Body of pancreas (tissue), 4 donors: ENCODE data around the gene DBNDD2. TPM values are rescaled to one million over a fixed set of nuclear protein-coding genes. Genes with fewer than 3 reads are reported as not detected.
A peak's percentile ranks its signal among the peaks of the same experiment; 100 is the strongest.

ENCODE experiments used
- ATAC-seq: fragments of 150-250 bp; one replicate; pipeline ENCODE4 v1.9.1; 2016
- DNase-seq, 4 donors: peaks; one replicate each; pipeline ENCODE4 v3.0.0-alpha.2; 2019
- H3K27ac ChIP-seq, 4 donors: fragments of 200-600 bp; sonication (generic); 1 replicate in 3 of 4; 2 replicates in 1 of 4; pipeline versions ENCODE4 v1.5.1 to v1.6.1; 2016 to 2019; ENCODE audit warnings: mild to moderate bottlenecking in 1 of 4, mixed read lengths in 1 of 4, moderate library complexity in 1 of 4
- H3K27me3 ChIP-seq, 2 donors: fragments of 200-600 bp; sonication (generic); one replicate each; pipeline ENCODE4 v1.6.0; 2016; ENCODE audit warnings: mild to moderate bottlenecking in 1 of 2
- H3K36me3 ChIP-seq, 2 donors: fragments of 200-600 bp; sonication (generic); replicated peaks in 1 of 2; 2 replicates each; pipeline ENCODE4 v1.5.1; 2016; ENCODE audit warnings: low read depth in 2 of 2; ENCODE audit not compliant: insufficient read depth in 1 of 2
- H3K4me1 ChIP-seq: fragments of 200-600 bp; sonication (generic); one replicate; pipeline ENCODE4 v1.6.0; 2016
- H3K4me3 ChIP-seq, 2 donors: fragments of 200-600 bp; sonication (generic); 1 replicate in 1 of 2; 2 replicates in 1 of 2; pipeline ENCODE4 v1.5.1; 2016 to 2019
- H3K9me3 ChIP-seq, 3 donors: fragments of 200-600 bp; sonication (generic); 1 replicate in 2 of 3; 2 replicates in 1 of 3; pipeline ENCODE4 v1.5.1; 2016
- POLR2A ChIP-seq, 3 donors: fragments of 450-650 bp; IDR thresholded peaks; one replicate each; pipeline ENCODE4 v1.6.1; 2016; ENCODE audit warnings: antibody characterized with exemption in 3 of 3, mild to moderate bottlenecking in 2 of 3
- WGBS, 2 donors: methylation state at CpG; one replicate each; pipeline ENCODE4 v1.1.5; 2017; 5-methylcytosine and 5-hydroxymethylcytosine counted together
- intact Hi-C: fragments of 100-400 bp; cut with DNase I; formaldehyde crosslinking; loops from one replicate; pipeline ENCODE4 v1.15.1; 2023
- total RNA-seq, 2 donors: library from RNA; depleted of rRNA; stranded (reverse); fragments of >200 nt; gene quantifications; one replicate each; pipeline ENCODE4 v1.1.0, GENCODE V29; 2016
- TF ChIP-seq, protein P1 (sequence below), 7 experiments: fragments of 450-650 bp in 4 of 7; fragments of 200-600 bp in 3 of 7; sonication (generic) in 3 of 7; IDR thresholded peaks; one replicate each; pipeline ENCODE4 v1.5.1; 2016 to 2019; ENCODE audit warnings: antibody characterized with exemption in 7 of 7

DBNDD2 gene
- total RNA-seq, 2 donors from 2014 or later = 10.5 to 20.5 TPM

DNA sequence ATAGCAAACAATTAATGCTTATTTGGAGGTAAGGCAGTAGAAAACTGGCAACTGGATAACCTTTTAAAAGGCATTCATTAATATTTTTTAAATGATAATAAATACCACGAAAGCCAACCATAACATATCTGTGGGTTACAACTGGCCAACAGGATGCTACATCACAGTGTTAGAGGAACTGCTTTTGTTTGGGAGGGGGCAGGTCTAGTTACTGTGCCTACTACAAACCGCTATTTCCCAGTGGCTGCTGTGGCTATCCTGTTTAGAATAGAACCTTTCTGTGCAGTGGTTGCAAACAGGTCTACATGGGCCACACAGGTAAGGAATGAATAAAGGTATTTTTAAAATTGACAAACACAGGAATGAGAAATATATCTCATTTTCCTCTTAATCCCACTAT is 8.8 kb downstream of the DBNDD2 start:
- Histone ChIP-seq H3K4me1 (peaks cover 37% of the 10 kb centered on the region), H3K9me3 (no peaks in the 10 kb centered on the region), H3K36me3 (peaks cover 0 to 15% of the 10 kb centered on the region in 2 donors), H3K4me3 (peak overlapping the region in 1 of 2 donors; percentile 50), H3K27ac (no peak overlapping the region), H3K27me3 (no peaks in the 10 kb centered on the region)
- intact Hi-C loops = no loop called here
- ATAC-seq (no peak), DNase-seq (no peak)
- 64 to 65% methylated on average over 2 of the region's 2 CpGs for WGBS, 2 donors
- TF ChIP-seq, protein P1, sequence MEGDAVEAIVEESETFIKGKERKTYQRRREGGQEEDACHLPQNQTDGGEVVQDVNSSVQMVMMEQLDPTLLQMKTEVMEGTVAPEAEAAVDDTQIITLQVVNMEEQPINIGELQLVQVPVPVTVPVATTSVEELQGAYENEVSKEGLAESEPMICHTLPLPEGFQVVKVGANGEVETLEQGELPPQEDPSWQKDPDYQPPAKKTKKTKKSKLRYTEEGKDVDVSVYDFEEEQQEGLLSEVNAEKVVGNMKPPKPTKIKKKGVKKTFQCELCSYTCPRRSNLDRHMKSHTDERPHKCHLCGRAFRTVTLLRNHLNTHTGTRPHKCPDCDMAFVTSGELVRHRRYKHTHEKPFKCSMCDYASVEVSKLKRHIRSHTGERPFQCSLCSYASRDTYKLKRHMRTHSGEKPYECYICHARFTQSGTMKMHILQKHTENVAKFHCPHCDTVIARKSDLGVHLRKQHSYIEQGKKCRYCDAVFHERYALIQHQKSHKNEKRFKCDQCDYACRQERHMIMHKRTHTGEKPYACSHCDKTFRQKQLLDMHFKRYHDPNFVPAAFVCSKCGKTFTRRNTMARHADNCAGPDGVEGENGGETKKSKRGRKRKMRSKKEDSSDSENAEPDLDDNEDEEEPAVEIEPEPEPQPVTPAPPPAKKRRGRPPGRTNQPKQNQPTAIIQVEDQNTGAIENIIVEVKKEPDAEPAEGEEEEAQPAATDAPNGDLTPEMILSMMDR (IDR thresholded peaks at IDR 0.05) = no peak
- no peak for TF ChIP-seq POLR2A (IDR thresholded peaks at IDR 0.05)

- no peak overlapping the region for H3K4me3 ChIP-seq
- H3K27ac ChIP-seq = peak overlapping the region; percentile 16 to 86 (median 64)
- intact Hi-C loops = loop anchor here (5.0 kb wide), 1 partner anchor 42 kb away; the partner anchor contains the start of gene TP53TG5
- TF ChIP-seq, protein P1 (IDR thresholded peaks at IDR 0.05) = no peak
- TF ChIP-seq POLR2A (IDR thresholded peaks at IDR 0.05) = peak in 2 of 3 donors; percentile 50 to 51
- DNase-seq (peak; percentile 83 to 94 (median 88)), ATAC-seq (peak; percentile 91)
- peaks cover 37% of the 10 kb centered on the region for H3K4me1 ChIP-seq
- H3K27me3 ChIP-seq = no peaks in the 10 kb centered on the region
- 62 to 65% methylated on average over 11 to 17 of the region's 17 CpGs for WGBS, 2 donors
- peaks cover 3 to 24% of the 10 kb centered on the region in 2 donors for H3K36me3 ChIP-seq
- H3K9me3 ChIP-seq = no peaks in the 10 kb centered on the region
These were observed 11.4 kb downstream of the DBNDD2 start for GRCh38 chr20:45419188-45420091.

GRCh38 chr20:45420125-45420524 is 12.0 kb downstream of the DBNDD2 start:
- peaks cover 5 to 28% of the 10 kb centered on the region in 2 donors for H3K36me3 ChIP-seq

DNA sequence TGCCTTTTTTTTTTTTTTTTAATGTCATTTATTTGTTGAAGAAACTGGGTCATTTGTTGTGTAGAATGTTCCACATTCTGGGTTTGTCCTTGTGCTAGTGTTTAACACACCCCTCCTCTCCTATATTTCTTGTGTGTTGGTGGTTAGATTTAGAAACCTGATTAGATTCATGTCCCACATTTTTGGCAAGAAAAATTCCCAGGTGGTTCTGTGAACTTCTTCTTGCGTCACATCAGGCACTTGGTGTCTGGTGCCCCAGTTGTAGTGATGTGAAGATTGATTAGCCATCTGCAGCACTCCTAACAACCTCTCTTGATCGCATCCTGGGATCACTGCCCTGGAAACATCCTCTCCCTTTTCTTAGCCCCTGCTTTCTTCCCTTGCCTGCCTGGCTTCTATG is 15.6 kb downstream of the DBNDD2 start:
- no peaks in the 10 kb centered on the region for H3K27me3 ChIP-seq
- H3K36me3 ChIP-seq = peaks cover 5 to 33% of the 10 kb centered on the region in 2 donors
- H3K27ac ChIP-seq = no peak overlapping the region

More at GRCh38 chr20:45420125-45420524, 12.0 kb downstream of the DBNDD2 start:
- no peaks in the 10 kb centered on the region for H3K27me3 ChIP-seq
- intact Hi-C loops = loop anchor here (5.0 kb wide), 1 partner anchor 43 kb away; the partner anchor contains the start of gene TP53TG5
- 93 to 96% methylated on average over 8 of the region's 8 CpGs for WGBS, 2 donors
- no peak overlapping the region for H3K4me3 ChIP-seq
- DNase-seq (no peak), ATAC-seq (no peak)
- peak overlapping the region in 3 of 4 donors; percentile 52 to 86 (median 66) for H3K27ac ChIP-seq
- no peak for TF ChIP-seq POLR2A (IDR thresholded peaks at IDR 0.05)
- TF ChIP-seq, protein P1 (IDR thresholded peaks at IDR 0.05) = no peak
- no peaks in the 10 kb centered on the region for H3K9me3 ChIP-seq
- peaks cover 37% of the 10 kb centered on the region for H3K4me1 ChIP-seq

More for the DNA sequence above, 15.6 kb downstream of the DBNDD2 start:
- H3K4me3 ChIP-seq = no peak overlapping the region
- no peaks in the 10 kb centered on the region for H3K9me3 ChIP-seq
- DNase-seq (no peak), ATAC-seq (no peak)
- intact Hi-C loops = loop anchor here (5.0 kb wide), 1 partner anchor 46 kb away; the partner anchor contains the start of gene TP53TG5
- H3K4me1 ChIP-seq = peaks cover 27% of the 10 kb centered on the region
- no peak for TF ChIP-seq POLR2A (IDR thresholded peaks at IDR 0.05)
- TF ChIP-seq, protein P1 (IDR thresholded peaks at IDR 0.05) = no peak
- 97 to 100% methylated on average over 2 of the region's 2 CpGs for WGBS, 2 donors
